Measurements from ENCODE around the gene ZBTB17. TPM values are rescaled to one million over a fixed set of nuclear protein-coding genes. Genes with fewer than 3 reads are reported as not detected.

Gene ZBTB17
- total RNA-seq, 1 experiment from 2014 or later, result 17.4 TPM

- Histone ChIP-seq H4K20me1 (ENCODE audit: insufficient read depth) (no peaks in the 10 kb centered on the region), H3K9me2 (ENCODE audit: insufficient read depth) (no peaks in the 10 kb centered on the region), H2AFZ (no peak overlapping the region), H3K79me2 (ENCODE audit: low read depth) (no peaks in the 10 kb centered on the region), H3K4me1 (replicated peaks; ENCODE audit: insufficient read depth) (no peaks in the 10 kb centered on the region), H3K27me3 (ENCODE audit: insufficient read depth, low read depth) (no peaks in the 10 kb centered on the region), H3K4me2 (no peak overlapping the region), H3K9me3 (ENCODE audit: insufficient read depth, low read depth) (no peaks in the 10 kb centered on the region), H3K36me3 (ENCODE audit: low read depth) (no peaks in the 10 kb centered on the region), H3F3A (ENCODE audit: insufficient read depth, low read depth) (no peaks in the 10 kb centered on the region), H3K4me3 (no peak overlapping the region), H3K27ac (no peak overlapping the region)
- intact Hi-C loops (cut with micrococcal nuclease; ENCODE audit: unreplicated experiment), result no loop called here
- POLR2A ChIA-PET (ENCODE audit: unreplicated experiment), result interaction anchor here (0.7 kb wide), 1 partner anchor 35 kb away, joined by 4 read pairs; no protein-coding TSS in a partner anchor
- no peak for TF ChIP-seq CTCF (conservative IDR thresholded peaks at IDR 0.05)
- no peak for TF ChIP-seq EZH2 (IDR thresholded peaks at IDR 0.05; ENCODE audit: low read depth)
- CTCF ChIA-PET, result no interaction called here
- BruUV-seq (replicated peaks), result no TSS peak
- DNase-seq, result no peak
These were observed 11.8 kb downstream of the ZBTB17 start for GRCh38 chr1:15963968-15964648.

- no peaks in the 10 kb centered on the region for H3K9me2 ChIP-seq (ENCODE audit: insufficient read depth)
- no peaks in the 10 kb centered on the region for H3F3A ChIP-seq (ENCODE audit: insufficient read depth, low read depth)
- no peak overlapping the region for H2AFZ ChIP-seq
- TF ChIP-seq CTCF (conservative IDR thresholded peaks at IDR 0.05) (no peak), EZH2 (IDR thresholded peaks at IDR 0.05; ENCODE audit: low read depth) (no peak)
- no peak overlapping the region for H3K4me2 ChIP-seq
- no peaks in the 10 kb centered on the region for H3K79me2 ChIP-seq (ENCODE audit: low read depth)
- intact Hi-C loops (cut with micrococcal nuclease; ENCODE audit: unreplicated experiment), result no loop called here
- no peaks in the 10 kb centered on the region for H3K36me3 ChIP-seq (ENCODE audit: low read depth)
- H3K27me3 ChIP-seq (ENCODE audit: insufficient read depth, low read depth), result no peaks in the 10 kb centered on the region
- H3K9me3 ChIP-seq (ENCODE audit: insufficient read depth, low read depth), result no peaks in the 10 kb centered on the region
- ChIA-PET POLR2A (ENCODE audit: unreplicated experiment) (no interaction called here), CTCF (no interaction called here)
- H4K20me1 ChIP-seq (ENCODE audit: insufficient read depth), result no peaks in the 10 kb centered on the region
- H3K4me1 ChIP-seq (replicated peaks; ENCODE audit: insufficient read depth), result no peaks in the 10 kb centered on the region
- no peak overlapping the region for H3K4me3 ChIP-seq
- no TSS peak for BruUV-seq (replicated peaks)
- DNase-seq, result no peak
- no peak overlapping the region for H3K27ac ChIP-seq
These were observed 12.4 kb downstream of the ZBTB17 start for GRCh38 chr1:15963363-15963967.

GRCh38 chr1:15962671-15963362 lies 13.1 kb downstream of the ZBTB17 start:
- Histone ChIP-seq H3K27ac (no peak overlapping the region), H3K4me2 (no peak overlapping the region), H4K20me1 (ENCODE audit: insufficient read depth) (no peaks in the 10 kb centered on the region), H3K79me2 (ENCODE audit: low read depth) (no peaks in the 10 kb centered on the region), H3K9me2 (ENCODE audit: insufficient read depth) (no peaks in the 10 kb centered on the region), H3K36me3 (ENCODE audit: low read depth) (no peaks in the 10 kb centered on the region), H2AFZ (no peak overlapping the region), H3F3A (ENCODE audit: insufficient read depth, low read depth) (no peaks in the 10 kb centered on the region), H3K27me3 (ENCODE audit: insufficient read depth, low read depth) (no peaks in the 10 kb centered on the region), H3K4me3 (no peak overlapping the region), H3K4me1 (replicated peaks; ENCODE audit: insufficient read depth) (no peaks in the 10 kb centered on the region), H3K9me3 (ENCODE audit: insufficient read depth, low read depth) (no peaks in the 10 kb centered on the region)
- ChIA-PET POLR2A (ENCODE audit: unreplicated experiment) (no interaction called here), CTCF (no interaction called here)
- intact Hi-C loops (cut with micrococcal nuclease; ENCODE audit: unreplicated experiment), result no loop called here
- no peak for TF ChIP-seq EZH2 (IDR thresholded peaks at IDR 0.05; ENCODE audit: low read depth)
- BruUV-seq (replicated peaks), result no TSS peak
- no peak for DNase-seq
